ENCODE data around the gene SFRP5.

The SFRP5 gene

GRCh38 chr10:97785731-97786130, 13.9 kb upstream of the SFRP5 start:
- DNase-seq (ENCODE audit: low spot score), result no peak

DNA sequence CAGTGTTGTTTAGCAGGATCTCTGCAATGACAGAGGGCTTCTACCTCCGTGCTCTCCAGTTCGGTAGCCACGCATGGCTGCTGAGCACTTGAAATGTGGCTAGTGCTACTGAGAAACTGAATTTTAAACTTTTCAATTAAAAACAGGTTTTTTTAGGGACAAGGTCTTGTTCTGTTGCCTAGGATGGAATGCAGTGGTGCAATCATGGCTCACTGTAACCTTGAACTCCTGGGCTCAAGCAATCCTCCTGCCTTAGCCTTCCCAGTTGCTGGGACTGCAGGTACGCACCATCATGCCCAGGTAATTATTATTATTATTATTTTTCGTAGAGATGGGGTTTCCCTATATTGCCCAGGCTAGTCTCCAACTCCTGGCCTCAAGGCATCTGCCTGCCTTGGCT, 13.4 kb upstream of the SFRP5 start:
- DNase-seq (ENCODE audit: low spot score), result no peak

DNA sequence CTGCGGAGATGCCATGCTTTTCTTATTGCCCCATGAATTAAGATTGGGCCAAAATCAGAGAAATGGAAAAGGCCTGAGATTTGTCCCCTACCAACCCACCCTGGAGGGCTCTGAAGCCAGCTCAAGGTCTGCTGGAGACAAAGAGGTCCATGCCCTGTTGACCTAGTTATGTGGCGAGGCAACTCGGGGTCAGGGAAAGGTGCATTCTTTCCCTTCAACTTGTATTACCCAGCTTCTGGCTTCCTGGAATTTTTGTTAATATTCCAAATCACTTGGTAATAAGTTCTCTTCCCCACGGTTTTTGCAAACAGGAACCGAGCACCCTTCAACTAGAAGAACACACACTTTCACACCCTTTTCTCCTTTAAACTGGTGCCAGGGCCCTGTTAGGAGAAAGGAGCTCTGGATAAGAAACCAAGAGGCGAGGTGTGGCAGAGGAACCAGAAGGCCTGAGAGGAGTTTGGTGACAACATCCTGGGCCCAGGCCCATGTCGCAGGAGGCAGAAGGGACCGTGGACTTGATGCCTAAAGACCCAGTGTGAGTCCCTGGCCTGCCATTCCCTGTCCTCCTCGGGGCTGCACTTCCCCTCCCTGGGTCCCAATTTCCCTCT, 12.5 kb upstream of the SFRP5 start:
- no peak for DNase-seq (ENCODE audit: low spot score)

DNA sequence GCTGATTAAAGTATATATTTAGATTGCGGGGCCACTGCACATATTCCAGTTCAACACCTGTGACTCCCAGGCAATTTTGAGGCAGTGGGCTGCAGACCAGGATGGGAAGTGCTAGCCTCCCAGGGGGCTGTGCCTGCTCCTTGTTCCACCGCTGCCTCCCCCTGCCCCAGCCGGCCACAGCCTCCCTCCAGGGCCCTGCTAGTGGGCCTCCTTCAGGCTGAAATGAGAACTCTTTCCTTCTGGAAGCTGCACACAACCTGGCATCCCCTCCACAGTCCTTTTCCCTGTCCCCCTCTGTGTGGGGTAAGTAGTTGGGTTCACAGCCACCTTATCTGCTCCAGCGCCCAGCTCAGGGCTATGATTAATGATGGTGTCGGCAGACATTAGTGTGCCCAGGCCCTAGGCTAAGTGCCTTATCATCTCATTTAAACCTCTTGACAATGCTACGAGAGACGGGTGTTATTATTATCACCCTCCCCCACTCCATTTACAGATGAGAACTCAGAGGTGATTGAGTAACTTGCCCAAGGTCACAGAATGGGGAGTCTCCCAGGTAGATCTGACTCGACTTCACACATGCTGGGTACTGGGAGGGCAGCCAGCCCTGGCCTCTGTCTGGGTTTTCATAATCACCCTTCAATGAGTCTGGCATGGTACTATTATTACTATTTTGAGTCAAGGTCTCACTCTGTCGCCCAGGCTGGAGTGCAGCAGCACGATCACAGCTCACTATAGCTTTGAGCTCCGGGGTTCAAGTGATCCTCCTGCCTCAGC, 10.8 kb upstream of the SFRP5 start:
- DNase-seq (ENCODE audit: low spot score), result no peak

DNA sequence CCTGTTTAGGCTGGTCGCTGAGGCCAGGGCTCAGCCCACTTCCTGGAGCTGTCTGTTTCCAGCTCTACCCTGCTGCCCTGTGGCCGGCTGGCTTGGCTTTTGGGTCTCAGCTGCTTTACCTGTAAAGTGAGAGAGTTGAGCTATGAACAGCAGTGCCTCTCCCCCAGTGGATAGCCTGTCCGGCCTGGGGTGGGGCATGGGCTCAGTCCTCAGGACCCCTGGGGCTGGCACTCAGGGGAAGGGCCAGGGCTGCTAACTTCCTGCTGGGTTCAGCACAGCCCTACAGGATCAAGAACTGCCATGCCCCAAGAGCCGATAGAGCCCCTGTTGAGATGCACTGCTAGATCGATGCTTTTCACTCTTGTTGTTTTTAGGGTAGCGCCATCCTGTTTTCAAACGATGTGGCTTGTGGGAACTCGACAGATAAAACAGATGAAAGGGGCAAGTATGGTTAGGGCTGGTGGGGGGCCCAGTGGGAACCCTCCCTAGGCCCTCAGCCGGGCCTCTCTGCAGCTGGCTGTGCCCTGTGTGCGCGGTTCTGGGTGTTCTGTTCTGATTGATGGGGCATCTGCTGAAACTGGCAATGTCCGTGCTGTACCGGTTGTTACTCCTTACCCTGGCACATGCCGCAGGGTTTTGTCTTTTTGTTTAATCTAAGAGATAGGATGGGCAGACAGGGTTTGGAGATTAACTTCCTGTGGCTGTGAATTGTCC, 10.0 kb upstream of the SFRP5 start:
- no peak for DNase-seq (ENCODE audit: low spot score)

DNA sequence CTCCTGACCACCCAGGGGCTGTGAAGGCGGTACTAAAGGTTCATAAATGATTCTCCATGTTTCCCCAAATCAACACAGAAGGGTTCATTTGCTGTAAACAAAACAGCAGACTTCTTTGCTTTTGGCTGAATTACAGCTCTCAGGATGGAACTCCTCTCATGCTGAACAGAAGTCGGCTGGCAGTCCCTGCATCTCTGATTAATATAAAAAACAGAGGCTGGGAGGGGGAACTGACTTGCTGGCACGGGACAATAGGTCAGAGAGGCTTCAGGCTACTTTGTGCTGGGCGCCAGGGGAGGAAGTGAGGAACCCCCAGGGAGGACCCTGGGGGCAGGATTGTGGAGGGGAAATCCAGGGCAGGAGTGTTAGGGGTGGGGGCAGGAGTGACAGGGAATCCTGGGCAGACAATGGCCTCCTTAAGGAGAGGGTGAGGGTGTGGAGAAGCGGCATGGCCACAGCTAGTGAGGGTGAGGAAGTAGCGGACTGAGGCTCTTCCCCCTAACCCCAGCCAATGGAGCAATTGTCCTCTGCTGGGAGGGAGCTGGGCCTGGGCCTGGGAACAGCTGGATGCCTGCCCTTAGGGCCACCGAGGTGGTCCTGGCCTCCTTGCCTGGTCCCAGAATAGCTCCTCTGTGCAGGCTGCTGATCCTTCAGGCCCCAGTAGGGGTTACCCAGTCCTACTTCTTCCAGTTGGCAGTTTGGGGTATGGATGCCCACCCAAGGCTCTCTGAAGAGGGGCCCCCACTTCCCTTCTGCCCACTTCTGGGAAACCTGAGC, 9.2 kb upstream of the SFRP5 start:
- peak; percentile 11 for DNase-seq (ENCODE audit: low spot score)

DNA sequence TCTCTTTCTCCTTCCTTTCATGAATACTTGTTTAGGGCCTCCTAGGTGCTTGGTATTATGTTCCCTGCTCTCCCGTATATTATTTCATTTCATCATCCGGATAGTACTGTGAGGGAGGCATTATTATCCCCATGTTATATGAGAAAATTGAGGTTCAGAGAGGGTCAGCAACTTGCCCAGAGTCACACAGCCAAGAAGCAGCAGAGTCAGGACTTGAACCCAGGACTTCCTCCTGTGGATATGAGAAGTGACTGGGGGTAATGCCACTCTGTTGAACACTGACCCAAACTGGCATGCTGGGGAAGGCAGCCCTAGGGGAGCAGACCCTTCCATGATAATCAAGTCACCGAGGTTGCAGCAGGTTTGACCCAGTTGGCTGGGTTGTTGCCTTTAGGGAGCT, 8.2 kb upstream of the SFRP5 start:
- DNase-seq (ENCODE audit: low spot score), result no peak

- no peak for DNase-seq (ENCODE audit: low spot score)
Measured at GRCh38 chr10:97779492-97779891, 7.7 kb upstream of the SFRP5 start.

- no peak for DNase-seq (ENCODE audit: low spot score)
Measured at GRCh38 chr10:97778452-97779302, 6.9 kb upstream of the SFRP5 start.

DNA sequence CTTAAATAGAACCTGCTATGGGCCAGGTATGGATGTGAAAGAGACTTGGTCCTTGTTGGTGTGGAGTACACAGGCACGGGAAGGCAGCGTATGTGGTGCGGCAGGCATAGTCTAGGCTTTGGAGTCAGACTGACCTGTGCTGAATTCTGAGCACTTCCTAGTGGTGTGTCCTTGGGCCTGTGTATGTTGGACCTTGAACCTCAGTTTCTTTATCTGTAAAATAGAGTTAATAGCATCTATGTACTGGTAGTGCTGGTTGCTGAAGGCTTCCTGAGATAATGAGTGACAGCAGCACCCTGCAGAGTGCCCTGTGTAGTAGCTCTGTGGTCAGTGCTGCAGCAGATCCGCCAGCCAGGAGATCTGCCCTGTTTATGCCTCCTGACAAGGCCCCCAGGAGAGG, 5.3 kb upstream of the SFRP5 start:
- DNase-seq (ENCODE audit: low spot score), result no peak

- no peak for DNase-seq (ENCODE audit: low spot score)
Measured at GRCh38 chr10:97774811-97775294, 3.1 kb upstream of the SFRP5 start.

DNA sequence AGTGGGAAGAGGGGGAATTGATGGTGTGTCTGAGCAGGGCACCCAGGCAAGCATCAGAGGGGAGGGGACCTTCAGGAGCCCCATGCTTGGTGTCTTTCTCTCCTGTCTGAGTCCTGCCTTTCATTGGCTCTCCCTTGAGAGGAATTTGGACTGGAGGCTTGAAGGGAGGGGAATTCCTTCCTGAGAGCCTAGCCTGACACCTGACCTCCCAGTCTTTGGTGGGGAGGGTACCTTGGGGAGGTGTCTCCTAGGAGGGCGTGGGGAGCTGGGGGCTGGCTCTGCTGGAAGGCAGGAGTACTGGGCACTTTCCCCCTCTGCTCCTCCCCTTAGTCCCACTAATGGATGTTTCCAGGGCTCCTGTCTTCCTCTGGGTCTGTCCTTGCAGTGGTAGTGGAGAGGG, 1.3 kb upstream of the SFRP5 start:
- no peak for DNase-seq (ENCODE audit: low spot score)

- no peak for DNase-seq (ENCODE audit: low spot score)
Measured at GRCh38 chr10:97771055-97771891, 526 bp downstream of the SFRP5 start.

GRCh38 chr10:97770255-97770654, 1.5 kb downstream of the SFRP5 start:
- no peak for DNase-seq (ENCODE audit: low spot score)

GRCh38 chr10:97768322-97769315, 3.2 kb downstream of the SFRP5 start:
- DNase-seq (ENCODE audit: low spot score), result no peak

GRCh38 chr10:97766996-97767924, 4.5 kb downstream of the SFRP5 start:
- DNase-seq (ENCODE audit: low spot score), result no peak

DNA sequence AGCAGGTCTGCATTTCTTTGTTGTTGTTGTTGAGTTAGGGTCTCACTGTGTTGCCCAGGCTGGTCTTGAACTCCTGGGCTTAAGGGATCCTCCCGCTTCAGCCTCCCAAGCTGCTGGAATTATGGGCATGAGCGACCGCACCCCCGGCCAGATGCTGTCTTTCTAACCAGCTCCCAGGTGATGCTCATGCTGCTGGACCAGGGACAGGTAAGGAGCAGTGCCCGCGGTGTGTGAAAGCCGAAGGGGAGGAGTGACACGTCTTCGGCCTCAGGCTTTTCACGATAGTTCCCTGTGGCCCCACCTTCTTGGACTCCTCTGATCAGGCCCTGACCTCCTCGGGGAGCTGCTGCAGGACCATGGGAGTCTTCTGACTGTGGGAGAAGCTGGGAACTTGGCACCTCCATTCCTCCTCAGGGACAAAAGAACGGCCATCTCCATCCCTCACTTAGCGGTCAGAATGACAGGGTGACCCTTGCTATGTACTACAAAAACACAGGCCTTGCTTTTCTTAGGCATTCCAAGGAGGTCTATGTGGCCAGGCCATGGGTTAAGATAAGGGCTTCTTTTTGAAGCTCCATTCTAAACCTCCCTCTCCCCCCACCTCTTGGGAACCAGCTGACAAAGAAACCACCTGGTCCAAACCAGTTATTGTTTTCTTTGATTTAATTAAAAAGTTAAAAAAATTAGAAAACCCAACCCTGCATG, 5.5 kb downstream of the SFRP5 start:
- no peak for DNase-seq (ENCODE audit: low spot score)
